Renal pelvis (tissue), 4 donors: Measurements from ENCODE around the gene ZAR1L. TPM values are rescaled to one million over a fixed set of nuclear protein-coding genes. Genes with fewer than 3 reads are reported as not detected.
A peak's percentile ranks its signal among the peaks of the same experiment; 100 is the strongest.

Source experiments
- DNase-seq: peaks from one replicate; pipeline ENCODE4 v3.0.0-alpha.2; 2013
- polyA plus RNA-seq, 3 donors: library from polyadenylated mRNA; unstranded; fragments of 120-200 nt; gene quantifications; one replicate each; pipeline ENCODE4 v1.2.1, GENCODE V29; 2013; ENCODE audit not compliant: insufficient read length in 3 of 3

ZAR1L gene
- polyA plus RNA-seq, 3 donors = not detected

DNA sequence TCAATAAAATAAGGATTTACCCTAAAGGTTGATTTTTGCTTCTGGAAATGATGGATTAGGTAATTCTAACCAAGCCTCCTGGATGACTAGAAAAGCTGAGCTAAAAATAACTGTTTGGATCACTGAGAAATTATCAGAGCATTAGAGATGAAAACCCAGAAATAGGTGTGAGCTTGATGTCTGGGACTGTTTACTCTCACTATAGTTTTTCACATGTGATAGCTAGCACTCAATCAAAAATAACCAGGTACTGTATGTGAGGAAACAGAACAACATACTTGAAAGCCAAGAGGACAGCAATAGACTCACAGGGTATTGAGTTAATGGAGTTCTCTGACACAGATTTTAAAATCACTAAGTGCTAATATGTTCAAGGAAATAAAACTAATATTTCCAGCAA, 9.5 kb downstream of the ZAR1L start:
- no peak for DNase-seq

DNA sequence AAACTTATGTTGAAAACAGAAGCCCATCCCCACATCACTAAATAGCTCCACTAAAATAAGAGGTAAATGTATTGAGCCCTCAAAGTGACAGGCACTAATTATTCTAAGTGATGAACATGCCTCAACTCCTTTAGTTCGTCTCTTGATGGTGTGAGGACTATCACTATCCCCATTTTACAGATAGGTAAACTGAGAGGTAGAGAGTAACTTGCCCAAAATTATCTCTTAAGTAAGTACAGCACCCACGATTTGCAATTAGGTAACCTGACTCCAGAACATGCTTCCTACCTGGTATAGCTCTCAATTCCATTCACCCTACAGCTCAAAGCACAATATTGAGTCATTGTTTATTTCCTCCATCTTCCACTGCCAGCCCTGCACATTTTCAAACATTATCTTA, 12.7 kb downstream of the ZAR1L start:
- no peak for DNase-seq

DNA sequence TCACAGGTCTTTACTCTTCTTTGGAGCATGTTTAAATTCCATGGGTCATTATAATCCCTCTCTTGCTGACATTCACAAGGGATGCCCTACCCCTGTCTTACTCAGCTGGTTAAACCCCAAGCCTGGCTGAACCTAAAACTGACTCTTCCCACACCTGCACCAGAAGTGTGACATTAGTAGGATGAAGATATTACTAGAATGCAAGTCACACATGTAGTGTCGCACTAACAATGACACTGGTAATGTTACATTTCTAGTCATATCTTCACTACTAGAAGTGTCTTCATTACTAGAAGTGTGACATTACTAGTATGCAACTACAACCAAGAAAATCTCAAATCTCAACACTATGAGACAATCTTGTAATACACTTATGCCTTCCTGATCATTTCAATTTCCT, 14.2 kb downstream of the ZAR1L start:
- DNase-seq = no peak

DNA sequence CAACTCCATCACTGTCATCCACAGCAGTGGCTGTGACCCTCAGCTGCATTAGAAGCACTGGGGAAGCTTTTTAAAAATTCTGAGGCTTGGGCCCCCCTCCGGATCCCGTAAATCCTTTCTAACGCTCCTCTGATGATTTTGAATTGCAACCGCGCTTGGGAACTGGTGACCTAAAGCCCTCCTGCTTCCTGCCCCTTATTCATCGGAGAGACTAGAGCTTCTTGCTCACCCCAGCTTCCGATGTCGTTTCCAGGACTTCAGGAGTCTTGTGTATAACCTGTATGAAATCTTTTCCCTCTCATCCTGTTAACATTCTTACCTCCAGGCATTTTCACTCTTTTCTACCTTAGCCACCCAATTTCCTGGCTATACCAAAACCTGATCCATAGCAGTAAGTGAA, 14.8 kb downstream of the ZAR1L start:
- no peak for DNase-seq

DNA sequence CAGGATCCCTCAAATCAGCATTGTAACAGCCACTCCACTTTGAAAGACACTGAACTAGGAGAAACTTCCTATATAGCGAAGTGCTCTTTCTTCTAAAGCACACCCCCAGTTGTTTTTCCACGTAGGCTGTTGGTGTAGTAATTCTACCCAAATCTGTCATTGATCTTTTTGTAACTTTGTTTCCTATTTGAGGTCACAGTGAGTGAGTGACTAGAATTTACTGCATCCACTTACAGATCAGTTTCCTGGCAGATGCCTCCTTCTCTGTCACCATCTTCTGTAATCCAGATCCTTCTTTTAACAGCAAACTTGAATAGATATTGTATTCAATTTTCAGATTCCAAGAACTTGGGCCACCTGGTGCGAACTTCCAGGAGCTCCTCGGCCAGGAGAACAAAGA, 15.3 kb downstream of the ZAR1L start:
- peak; percentile 22 for DNase-seq

DNA sequence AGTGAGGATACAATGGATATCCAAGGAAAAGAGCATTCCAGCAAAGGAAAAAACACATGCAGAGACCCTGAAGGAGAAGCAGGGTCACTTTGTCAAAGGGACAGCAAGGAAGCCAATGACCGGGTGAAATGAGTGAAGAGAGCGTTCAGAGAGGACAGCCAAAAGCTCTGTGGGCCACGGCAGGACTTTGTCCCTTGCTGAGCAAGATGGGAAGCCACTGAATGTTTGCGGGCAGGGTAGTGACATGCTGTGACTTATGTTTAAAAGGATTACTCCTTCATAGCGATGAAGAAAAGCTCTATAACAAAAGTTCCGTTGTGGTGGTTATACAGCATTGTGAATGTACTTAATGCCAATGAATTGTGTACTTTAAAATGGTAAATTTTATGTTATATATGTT, 16.5 kb downstream of the ZAR1L start:
- DNase-seq = no peak

DNA sequence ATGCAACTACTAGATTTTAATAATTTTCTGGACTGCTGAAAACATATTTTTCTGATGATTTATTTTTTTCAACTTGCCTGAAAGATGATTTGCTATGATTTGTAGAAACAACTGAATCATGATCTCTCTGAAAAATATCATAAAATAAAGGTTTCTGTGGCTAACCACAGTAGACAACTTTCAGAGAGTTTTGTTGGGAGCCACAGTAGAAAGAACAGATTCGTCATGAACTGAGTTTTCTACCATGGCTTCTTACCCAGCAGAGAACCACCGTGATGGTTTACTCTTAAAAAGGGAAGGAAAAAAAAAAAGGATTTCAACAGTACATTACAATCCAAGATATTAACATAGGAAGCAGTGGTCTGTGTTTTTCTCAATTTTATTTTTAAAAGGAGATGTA, 18.0 kb downstream of the ZAR1L start:
- no peak for DNase-seq

DNA sequence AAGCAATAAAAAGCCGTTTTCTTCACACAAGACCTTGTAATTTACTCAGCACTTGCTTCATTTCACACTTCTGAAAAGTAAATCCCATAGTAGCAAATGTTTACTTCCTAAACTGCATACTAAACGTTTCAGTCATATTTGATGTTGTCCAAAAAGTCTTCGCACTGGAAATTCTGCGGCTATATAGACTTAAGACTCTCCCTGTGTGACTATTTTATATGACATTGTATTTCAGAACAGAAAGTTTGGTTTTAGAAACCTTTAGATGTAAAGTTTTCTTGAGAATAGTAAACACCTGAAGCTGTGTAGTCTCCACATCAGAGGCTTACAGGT, 29.6 kb downstream of the ZAR1L start:
- DNase-seq = no peak

DNA sequence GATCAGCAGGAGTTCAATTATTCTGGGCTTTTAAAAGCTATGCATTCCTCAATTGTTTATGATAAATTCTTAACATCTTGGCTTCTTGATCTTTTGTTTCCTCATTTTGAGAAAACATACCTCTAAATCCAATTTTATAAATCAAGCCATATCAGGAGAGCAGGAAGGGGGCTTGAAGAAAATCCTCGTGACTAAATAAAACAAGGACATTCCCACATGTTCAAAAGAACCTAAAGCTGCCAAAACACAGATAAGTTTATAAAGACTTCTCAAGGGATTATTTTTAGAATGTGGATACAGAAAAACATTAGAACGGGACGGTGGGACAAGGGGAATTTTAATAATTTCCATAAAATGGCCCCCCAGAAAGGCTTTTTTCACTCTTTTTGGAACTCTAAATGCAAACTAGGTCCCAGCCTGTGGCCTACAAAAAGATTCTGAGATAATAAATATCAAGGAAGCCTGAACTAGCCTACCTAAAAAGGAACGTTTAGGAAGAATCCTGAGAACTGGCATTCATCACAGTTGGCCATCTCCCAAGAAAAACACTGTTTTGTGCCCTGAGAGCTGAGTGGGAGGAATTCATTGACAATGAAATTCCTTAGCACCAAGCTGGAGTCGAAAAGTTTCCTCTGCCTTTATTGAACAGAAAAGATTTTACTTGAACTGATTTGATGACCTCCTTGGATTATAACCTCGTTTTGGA, 30.1 kb downstream of the ZAR1L start:
- DNase-seq = peak; percentile 60

DNA sequence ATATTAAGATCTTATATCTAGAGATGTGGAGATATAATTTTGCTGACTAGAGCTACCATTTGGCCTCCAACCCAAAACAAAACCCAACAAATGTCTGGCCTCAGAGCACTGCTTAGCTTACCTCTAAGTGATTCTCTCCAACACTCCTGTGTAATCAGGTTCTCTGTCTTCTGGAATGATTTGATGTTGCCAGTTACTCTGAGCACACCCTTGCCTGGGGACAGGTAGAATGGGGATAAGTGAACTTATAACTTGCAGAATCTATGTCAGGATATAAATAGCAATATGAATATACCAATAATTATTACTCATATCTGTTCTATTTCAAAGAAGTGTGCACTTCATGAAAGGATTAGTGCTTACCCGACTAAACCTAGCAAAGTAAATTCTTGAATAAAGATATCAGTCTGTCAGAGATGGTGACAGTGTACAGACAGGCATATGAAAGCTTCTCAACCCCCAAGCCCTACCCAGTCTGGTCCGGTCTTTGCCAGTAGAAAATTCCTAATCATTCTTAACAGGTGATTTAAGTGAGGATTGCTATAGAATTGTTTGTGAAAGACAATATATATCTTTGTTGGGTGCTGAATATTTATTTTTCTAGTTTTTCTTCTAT, 33.0 kb downstream of the ZAR1L start:
- DNase-seq = no peak

DNA sequence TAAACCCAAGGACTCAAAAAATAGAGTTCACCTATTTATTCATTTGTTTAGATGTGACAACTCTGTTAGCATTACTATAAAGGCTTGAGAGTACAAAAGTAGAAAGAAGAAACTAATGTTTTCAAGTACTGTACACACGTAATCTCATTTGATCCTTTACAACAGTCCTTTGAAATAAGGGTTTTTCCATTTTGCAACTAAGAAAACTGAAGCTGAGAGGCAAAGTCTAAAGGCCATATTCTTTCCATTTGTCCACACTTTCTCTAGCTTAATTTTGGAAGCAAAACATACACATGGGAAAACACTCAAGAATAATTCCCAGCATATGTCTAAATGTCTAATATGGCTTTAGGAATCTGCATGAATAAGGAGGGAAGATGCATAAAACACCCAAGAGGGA, 34.1 kb downstream of the ZAR1L start:
- no peak for DNase-seq

DNA sequence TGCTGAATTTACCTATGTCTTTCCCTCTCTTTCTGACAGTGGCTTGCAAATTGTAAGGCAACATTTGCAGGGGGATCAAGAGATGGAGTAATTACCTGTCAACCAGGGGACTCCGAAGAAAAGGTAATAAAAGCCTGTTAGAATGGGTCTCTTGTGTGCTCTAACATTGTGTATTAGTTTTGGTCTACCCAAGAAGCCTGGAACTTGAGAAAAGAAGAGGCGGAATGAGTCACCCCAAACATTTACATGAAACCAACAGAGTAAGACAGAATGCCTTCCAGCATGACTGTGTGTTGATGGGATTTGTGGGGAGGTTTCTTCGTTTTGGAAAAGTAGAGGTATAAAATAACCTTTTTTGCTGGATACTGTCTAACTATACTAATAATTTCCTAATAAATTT, 36.7 kb downstream of the ZAR1L start:
- no peak for DNase-seq

DNA sequence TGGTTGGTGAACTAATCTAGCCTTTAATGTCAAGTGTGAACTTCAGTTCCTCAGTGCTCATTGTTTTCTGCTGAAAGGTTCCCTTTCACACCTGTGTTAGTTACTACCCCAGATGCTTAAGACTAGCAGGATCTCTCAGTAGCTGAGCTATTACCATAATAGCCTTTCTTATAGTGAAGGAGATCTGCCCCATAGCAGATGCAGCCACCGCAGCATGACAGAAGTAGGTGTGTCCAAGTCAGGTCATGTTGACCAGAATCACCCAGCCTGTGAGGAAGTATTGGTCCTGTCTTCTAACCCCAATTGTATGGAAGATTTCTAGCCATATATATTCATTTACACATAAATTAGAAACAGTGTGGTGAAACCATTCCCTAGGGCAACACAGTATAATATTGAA, 37.3 kb downstream of the ZAR1L start:
- DNase-seq = no peak

DNA sequence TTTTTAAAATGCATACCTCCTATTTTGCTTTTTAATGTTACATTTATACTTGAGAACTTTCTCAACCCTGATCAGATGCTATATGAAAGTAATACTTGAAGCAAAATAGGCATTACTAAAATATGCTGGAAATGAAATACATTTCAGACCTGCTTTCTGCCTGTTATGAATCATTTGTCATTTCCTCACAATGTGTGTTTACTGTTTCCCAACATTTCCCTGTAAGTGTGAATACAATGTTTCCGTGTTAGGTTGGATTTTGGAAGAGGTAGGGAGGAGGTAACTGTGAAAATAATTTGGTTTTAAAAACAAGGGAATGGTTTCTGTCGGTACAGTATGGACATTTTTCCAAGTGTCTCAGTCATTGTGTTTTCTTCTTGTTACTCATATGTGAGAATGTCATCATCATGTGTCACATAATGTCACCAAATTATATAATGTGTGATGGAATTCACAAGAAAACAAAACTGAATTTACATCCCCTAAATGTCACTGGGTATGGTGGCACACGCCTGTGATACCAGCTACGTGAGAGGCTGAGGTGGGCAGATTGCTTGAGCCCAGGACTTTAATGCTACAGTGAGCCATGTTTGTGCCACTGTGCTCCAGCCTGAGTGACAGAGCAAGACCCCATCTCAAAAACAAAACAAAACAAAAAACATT, 43.0 kb downstream of the ZAR1L start:
- no peak for DNase-seq

DNA sequence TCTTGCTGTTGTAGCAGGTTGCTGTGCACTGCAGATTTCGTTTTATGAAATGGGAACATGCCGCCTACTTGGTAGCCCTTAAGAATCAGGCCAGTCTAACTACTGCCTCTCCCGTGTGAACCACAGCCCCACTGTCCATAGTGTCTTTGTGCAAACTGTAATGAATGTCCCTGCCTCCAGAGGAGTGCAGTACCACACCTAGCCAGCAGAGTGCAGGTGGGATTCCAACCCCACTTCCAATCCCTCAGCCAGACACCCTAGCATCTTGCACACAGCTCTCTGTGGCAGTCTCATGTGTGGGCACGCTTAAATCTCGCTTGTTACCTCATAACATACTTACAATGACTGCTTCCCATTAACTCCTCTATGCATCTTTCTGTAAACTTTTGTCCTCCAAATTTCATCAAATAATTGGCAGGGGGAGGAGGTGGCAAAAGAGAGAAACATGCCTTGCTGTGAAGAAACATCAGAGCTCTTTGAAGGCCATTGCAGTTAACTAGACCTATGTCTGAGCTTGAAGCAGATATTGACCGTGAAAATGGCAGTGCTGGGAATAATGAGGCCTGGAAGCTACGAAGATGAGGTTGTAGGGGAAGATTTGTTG, 47.2 kb downstream of the ZAR1L start:
- DNase-seq = no peak

DNA sequence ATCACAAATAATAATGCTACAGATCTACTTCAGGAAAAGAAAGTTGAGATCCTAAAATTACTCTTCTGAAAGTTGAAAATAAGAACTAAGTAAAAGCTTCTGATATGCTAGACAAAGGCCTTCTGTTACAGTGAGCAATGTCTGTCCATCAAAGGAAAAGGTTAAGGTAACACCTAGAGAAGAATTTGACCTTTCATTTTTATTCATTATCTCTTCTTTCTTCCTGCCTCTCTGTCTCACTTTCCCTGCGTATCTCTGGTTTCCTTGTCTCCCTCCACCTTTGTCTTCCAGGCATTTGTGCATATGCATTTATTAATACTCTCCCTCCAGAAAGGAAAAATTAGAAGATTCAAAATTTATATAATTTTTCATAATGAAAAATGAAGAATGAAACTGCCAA, 49.0 kb downstream of the ZAR1L start:
- no peak for DNase-seq

DNA sequence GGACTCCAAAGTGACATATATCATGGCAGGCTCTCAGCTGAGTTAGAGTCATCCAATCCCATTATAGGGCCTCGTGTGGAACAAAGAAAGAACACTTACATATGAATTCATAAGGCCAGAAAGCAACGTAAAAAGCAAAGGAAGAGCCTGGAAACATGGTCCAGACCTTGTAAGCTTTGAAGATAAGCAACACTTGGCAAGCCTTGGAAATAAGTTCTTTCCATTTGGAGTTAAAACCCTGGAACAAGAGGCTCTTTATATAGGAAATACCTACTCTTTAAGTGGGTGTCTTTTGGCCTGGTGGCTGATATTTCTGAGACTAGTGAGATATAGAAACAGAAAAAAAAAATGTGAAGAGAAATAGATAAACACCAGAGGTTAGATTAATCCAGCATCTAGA, 49.4 kb downstream of the ZAR1L start:
- DNase-seq = no peak

DNA sequence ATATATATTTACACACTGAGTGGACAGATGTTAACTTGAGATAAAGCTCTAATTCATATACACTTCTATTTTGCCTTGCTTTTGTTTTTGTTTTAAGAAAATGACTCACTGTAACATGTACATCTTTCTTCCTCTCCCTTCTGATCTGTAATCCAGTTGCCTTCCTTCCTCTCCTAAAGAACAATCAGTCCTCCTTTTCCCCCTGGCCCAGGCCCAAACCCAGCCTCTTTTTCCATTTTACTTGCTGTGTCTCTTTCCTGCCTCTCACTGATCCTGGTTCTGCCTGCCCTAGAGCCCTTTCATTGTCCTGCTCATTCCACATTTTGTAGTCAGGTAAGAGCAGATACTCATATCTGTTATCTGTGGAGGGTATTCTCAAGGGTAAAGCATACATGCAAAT, 50.8 kb downstream of the ZAR1L start:
- no peak for DNase-seq

DNA sequence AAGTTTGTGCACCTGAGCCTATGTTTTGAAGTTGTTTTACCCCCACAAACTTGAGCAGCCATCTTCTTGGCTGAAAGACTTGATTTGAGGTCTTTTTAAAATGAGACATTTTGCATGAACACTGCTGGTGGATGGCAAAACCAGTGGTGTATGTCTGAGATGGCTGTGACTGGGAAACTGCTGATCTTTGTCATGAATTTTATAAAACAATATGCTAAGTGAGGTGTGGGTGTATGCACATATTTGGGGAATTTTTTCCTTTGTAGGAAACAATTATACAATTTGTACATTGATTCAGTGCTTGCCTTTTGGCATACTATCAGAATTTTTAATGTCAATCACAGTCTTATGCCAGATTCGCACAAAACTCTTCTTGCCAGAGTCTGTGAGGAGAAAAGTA, 52.5 kb downstream of the ZAR1L start:
- DNase-seq = no peak

DNA sequence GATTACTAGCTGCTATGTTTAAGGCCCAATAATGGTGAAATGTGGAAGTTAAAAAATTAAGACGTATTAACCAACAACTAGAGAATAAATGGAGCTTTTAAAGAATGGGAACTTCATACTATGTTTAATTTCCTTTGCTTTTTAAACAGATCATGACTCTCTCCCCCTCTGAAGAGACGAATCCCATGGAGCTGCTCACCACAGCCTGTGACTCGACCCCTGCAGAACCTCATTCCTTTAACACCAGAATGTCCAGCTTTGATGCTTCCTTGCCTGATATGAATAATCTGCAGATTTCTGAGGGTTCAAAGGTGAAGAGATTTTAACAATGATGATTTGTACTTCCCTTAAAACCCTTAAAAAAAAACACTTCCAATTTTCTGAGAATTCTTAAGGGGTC, 53.0 kb downstream of the ZAR1L start:
- no peak for DNase-seq

DNA sequence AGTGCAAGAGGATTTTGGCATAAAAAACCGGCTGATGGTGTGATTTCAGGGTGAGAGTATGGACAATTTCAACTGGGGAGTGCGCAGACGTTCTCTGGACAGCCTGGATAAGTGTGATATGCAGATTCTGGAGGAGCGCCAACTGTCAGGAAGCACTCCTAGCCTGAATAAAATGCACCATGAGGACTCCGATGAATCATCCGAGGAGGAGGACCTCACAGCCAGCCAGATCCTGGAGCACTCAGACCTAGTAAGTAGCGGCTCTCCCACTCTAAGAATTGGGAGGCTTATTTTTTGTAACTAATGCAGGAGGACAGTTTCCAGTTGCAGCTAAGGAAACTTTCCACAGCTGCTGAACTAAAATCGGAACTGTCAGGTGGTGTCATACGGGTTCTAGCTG, 53.6 kb downstream of the ZAR1L start:
- no peak for DNase-seq

DNA sequence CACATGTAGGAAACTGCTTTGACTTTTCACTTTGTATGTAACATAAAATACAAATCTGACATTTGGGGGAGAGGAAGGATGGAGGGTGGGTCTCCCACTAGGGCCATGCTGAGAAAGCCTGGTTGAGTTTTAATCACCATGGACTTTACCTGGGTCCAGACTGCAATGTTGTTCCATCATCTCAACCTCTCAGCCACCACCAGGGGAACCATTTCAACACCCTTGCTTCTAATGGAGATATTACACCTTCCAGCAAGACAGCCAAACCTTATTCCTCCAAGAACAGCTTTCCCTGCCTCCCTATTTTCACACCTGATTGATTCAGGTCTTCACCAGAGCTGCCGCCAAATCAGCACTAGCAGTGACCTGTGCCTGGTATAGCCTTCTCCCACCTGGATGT, 56.0 kb downstream of the ZAR1L start:
- DNase-seq = no peak

DNA sequence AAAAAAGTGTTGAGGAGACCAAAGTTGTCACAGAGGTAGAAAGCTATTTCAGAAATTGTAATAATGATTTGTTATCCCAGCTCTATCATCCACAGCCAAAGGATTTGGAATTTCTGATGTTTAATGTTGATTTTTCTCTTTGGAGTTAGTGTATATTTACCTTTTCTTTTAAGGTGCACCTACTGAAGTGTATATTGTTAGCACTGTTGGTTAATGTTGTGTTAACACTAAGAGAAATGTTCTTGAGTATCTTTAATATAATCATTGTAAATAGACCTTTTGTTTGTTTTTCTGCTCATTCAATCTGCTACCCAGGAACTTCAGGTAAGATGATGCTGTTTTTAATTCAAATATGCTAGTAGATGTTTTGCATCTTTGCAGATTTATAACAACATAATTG, 57.5 kb downstream of the ZAR1L start:
- no peak for DNase-seq
